ENCODE measurements around the gene ADAM15.

The ADAM15 gene

DNA sequence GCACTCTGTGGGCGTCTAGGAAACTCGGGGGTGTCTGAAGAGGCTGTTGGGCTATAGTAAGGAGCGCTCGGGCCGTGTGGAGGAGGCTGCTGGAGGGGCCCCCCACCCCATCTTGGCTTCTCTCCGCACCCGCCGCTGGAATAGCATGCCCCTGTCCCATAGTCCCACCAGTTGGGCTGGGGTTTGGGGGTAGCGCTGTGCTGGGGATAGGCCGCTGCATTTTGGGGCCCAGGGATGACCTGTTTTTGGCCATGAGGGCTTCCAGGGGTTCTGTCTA lies 28.0 kb downstream of the ADAM15 start:
- Histone ChIP-seq H3K4me1 (ENCODE audit: low read length) (peaks cover 31% of the 10 kb centered on the region), H3K9me3 (ENCODE audit: insufficient read depth, low read length) (no peaks in the 10 kb centered on the region), H4K20me1 (ENCODE audit: insufficient read depth, low read length) (no peaks in the 10 kb centered on the region), H3K27me3 (ENCODE audit: low read depth, low read length) (peaks cover 21% of the 10 kb centered on the region), H3K4me3 (ENCODE audit: low read length) (peak overlapping the region; percentile 77), H3K27ac (ENCODE audit: low read length) (no peak overlapping the region), H3K4me2 (ENCODE audit: low read length) (peak overlapping the region; percentile 76), H2AFZ (ENCODE audit: low read depth, low read length) (no peak overlapping the region), H3K9ac (ENCODE audit: low read length) (peak overlapping the region; percentile 28; the same call in 1 of the 2 replicates), H3K36me3 (replicated peaks; ENCODE audit: low read depth, low read length) (no peaks in the 10 kb centered on the region), H3K79me2 (ENCODE audit: low read length) (no peaks in the 10 kb centered on the region)
- TF ChIP-seq, protein P1, sequence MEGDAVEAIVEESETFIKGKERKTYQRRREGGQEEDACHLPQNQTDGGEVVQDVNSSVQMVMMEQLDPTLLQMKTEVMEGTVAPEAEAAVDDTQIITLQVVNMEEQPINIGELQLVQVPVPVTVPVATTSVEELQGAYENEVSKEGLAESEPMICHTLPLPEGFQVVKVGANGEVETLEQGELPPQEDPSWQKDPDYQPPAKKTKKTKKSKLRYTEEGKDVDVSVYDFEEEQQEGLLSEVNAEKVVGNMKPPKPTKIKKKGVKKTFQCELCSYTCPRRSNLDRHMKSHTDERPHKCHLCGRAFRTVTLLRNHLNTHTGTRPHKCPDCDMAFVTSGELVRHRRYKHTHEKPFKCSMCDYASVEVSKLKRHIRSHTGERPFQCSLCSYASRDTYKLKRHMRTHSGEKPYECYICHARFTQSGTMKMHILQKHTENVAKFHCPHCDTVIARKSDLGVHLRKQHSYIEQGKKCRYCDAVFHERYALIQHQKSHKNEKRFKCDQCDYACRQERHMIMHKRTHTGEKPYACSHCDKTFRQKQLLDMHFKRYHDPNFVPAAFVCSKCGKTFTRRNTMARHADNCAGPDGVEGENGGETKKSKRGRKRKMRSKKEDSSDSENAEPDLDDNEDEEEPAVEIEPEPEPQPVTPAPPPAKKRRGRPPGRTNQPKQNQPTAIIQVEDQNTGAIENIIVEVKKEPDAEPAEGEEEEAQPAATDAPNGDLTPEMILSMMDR (IDR thresholded peaks at IDR 0.05; ENCODE audit: low read depth, low read length), result no peak
- no peak for TF ChIP-seq EZH2phosphoT487 (IDR thresholded peaks at IDR 0.05; ENCODE audit: low read depth)

DNA sequence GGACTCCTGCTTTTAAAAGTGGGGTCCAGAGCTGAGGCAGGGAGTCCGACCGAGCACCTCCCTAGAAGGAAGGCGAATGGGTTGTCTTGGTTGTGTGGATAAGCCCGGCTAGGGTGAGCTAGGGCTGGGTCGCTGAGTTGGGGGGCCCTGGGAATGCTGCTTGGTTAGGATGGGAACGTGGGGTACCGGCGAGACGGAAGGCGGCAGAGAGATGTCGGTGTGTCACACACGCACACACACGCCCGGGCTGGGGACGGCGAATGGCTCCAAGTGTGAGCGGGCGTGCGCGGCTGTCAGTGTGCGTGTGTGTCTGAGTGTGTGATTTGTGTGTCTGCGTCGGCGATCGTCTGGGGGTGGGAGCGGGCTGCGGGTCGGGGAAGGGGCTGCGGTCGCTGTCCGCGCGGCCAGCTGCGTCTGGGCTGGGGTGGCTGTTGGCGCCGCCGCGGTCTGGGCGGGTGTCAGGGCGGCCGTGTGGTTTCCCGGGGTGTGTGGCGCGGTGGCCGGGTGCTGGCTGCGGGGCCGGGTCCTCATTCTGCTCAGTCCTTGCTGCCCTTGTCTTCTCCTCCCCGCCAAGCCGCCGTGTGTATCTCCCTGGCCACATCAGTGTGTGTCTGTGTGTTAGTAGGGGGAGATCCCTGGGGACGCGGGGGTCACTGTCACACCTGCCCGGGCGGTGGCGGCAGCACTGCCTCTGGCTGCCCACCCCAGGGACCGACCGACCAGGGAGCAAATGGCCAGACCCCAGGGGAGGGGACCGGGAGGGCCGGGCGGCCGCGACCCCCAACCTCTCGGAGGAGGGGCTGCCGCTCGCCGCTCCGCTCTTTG lies 28.6 kb downstream of the ADAM15 start:
- peaks cover 35% of the 10 kb centered on the region for H3K4me1 ChIP-seq (ENCODE audit: low read length)

DNA sequence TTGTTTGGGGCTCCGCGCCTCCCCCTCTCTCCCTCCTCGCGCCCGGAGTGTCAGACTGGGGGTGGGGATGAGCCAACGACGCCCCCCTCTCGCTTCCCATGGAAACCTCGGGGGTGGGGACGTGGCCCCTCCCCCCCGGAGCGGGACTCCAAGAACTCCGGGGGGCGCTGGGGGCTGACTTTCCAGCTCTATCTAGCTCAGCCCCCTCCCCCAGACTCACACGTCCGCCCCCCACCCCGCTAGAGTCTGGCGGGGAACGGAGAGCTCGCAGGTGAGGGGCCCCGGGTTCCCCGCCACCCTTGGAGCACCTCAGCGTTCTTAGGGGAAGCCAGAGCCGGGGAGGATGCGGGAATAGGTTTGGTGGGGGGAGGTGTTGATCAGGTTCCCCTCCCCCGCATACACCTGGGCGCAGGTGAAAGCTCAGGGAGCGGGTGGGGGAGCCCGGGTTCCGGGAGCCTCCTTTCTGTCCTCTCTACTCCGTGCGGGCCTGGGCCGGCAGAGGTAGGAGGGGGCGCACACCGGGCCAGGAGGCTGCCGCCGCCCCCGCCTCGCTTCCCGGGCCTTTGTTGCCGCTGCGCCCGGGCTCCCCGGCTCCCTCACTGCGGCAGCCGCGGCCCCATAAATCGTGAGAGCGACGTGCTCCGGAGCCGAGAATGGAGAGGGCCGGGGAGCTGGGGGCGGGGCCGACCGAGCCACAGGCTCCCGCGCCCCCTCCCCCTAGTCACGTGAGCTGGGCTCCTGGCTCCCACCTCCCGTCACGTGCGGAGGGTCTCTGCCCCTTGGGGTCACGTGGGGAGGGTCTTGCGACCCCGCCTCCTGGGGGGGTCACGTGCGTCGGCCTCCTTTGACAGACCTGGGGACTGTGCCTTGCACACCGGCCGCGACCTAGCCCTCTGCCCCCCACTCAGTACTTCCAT lies 29.5 kb downstream of the ADAM15 start:
- Histone ChIP-seq H3K9ac (ENCODE audit: low read length) (peak overlapping the region; percentile 57), H4K20me1 (ENCODE audit: insufficient read depth, low read length) (no peaks in the 10 kb centered on the region), H3K4me3 (ENCODE audit: low read length) (peak overlapping the region; percentile 77), H3K79me2 (ENCODE audit: low read length) (no peaks in the 10 kb centered on the region), H3K27ac (ENCODE audit: low read length) (no peak overlapping the region), H3K4me1 (ENCODE audit: low read length) (peaks cover 35% of the 10 kb centered on the region), H3K36me3 (replicated peaks; ENCODE audit: low read depth, low read length) (no peaks in the 10 kb centered on the region), H3K9me3 (ENCODE audit: insufficient read depth, low read length) (no peaks in the 10 kb centered on the region), H3K27me3 (ENCODE audit: low read depth, low read length) (peaks cover 21% of the 10 kb centered on the region), H3K4me2 (ENCODE audit: low read length) (peak overlapping the region; percentile 76), H2AFZ (ENCODE audit: low read depth, low read length) (no peak overlapping the region; the same call in 1 of the 2 replicates)
- TF ChIP-seq, protein P1 (IDR thresholded peaks at IDR 0.05; ENCODE audit: low read depth, low read length), result no peak
- TF ChIP-seq EZH2phosphoT487 (IDR thresholded peaks at IDR 0.05; ENCODE audit: low read depth), result no peak

More for the DNA sequence above, 28.6 kb downstream of the ADAM15 start:
- Histone ChIP-seq H3K4me2 (ENCODE audit: low read length) (peak overlapping the region; percentile 76), H3K4me3 (ENCODE audit: low read length) (peak overlapping the region; percentile 77), H4K20me1 (ENCODE audit: insufficient read depth, low read length) (no peaks in the 10 kb centered on the region), H3K79me2 (ENCODE audit: low read length) (no peaks in the 10 kb centered on the region), H3K27me3 (ENCODE audit: low read depth, low read length) (peaks cover 21% of the 10 kb centered on the region), H2AFZ (ENCODE audit: low read depth, low read length) (no peak overlapping the region), H3K36me3 (replicated peaks; ENCODE audit: low read depth, low read length) (no peaks in the 10 kb centered on the region), H3K27ac (ENCODE audit: low read length) (no peak overlapping the region), H3K9me3 (ENCODE audit: insufficient read depth, low read length) (no peaks in the 10 kb centered on the region), H3K9ac (ENCODE audit: low read length) (peak overlapping the region; percentile 57)
- TF ChIP-seq, protein P1 (IDR thresholded peaks at IDR 0.05; ENCODE audit: low read depth, low read length), result no peak
- TF ChIP-seq EZH2phosphoT487 (IDR thresholded peaks at IDR 0.05; ENCODE audit: low read depth), result no peak
